ENCODE data around the gene ISOC2.
"Not testable (repeated sequence)": the region's sequence is repeated elsewhere in the genome, so short reads cannot be mapped to it uniquely, and the experiment has no call there.

Gene ISOC2

DNA sequence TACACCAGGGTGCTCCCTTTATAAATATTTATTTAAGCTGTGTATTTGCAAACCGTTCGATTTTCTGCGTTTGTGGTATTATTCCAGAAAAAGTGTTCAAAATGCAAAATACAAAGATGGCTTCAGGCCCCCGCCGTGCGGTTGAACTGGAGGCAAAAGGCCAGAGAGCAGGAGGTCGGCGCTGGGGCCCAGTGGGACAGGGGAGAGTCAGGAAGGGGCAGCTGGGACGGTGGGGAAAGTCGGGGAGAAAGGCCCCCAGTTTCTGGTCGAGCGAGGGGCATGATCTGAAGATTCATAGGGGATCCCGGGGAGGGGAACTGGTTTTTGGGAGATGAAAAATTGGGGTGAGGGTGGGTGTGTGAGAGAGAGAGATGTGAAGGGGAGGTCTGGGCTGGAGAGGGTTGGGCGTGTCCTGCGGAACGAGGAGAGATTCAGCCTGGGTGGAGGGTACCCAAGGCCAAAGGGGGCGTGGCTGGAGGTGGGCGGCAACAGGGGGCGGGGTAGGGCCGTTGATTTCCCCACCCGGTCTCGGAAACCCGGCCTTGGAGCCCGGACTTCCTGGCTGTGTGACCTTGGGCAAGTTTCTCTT, 678 bp downstream of the ISOC2 start:
- DNase-seq (ENCODE audit: low read depth in 2 of 3, low spot score in 2 of 3), result no peak

DNA sequence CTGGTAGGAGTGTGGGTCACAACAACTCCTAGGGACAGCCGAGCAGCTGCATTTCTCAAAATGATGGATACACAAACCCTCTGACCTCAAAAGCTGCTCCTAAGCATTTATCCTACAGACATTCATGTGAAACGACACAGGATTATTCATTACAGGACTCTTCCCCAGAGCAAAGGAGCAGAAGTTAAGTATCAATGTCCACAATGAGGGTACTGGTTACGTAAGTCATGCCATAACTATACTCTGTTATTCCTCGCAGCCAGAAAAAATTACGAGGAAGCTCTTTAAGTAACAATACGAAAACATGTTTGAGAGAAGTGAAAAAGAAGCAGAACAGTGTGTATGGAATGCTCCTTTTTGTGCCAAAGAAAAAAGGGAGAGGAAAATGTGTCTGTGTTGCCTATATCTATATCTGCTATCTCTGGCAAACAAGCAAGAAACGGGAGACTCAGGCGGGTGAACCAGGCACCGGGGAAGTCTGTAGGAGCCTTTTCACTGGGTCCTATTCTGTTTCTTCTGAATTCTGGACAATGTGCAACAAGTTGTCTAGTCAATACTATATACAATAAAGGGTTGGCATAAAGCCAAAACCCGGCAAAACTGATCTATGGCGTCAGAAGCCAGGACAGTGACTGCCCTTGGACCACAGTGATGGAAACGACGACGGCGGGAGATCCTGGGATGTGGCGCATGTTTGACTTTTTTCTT, 1.3 kb downstream of the ISOC2 start:
- DNase-seq (ENCODE audit: low read depth in 2 of 3, low spot score in 2 of 3), result no peak

DNA sequence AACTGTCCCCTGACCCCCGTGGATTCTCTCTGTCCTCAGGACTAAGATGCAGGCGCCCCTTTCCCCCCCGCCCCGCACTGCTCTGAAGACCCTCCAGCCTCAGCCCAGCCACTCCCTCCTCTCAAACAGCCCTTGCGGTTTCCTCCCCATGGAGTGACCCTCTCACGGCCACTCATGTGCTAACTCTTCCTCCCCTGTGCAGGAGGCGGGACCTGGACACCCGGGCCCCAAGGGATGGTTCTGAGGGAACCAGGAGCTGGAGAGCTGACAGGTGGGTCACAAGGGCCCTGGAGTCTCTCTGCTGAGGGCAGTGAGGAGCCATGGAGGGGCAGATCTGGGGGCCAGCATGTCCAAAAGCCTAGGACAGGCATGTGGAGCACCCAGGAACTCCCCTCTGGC, 1.9 kb downstream of the ISOC2 start:
- DNase-seq (ENCODE audit: low read depth in 2 of 3, low spot score in 2 of 3), result no peak

DNA sequence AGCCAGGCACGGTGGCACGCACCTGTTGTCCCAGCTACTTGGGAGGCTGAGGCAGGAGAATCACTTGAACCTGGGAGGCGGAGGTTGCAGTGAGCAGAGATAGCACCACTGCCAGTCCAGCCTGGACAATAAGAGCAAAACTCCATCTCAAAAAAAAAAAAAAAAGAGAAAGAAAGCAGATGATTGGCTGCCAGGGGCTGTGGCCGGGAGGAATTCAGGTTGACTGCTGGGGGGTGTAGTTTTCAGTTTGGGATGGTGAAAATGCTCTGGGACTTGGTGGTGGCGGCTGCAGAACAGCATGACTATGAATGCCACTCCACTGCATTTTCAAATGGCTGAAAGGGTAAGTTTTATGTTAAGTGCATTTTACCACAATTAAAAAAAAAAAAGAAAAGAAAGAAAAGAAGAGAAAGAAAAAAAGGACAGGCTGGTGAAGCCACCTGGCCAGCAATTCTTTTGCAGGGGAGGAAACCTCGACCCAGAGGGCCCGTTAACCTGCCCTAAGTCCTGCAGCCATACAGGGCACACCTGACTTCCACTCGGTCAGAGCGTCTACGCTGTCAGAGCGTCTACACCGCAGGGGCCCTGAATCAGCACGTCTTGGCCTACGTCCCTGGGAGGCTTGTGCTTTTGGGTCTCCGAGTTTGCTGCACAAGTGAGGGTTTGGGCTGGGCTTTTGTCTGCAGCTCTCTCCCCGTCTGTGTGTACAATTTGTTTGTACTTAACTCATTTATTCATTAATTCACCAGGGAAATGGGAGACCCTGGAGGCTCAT, 3.6 kb downstream of the ISOC2 start:
- DNase-seq (ENCODE audit: low read depth in 2 of 3, low spot score in 2 of 3), result no peak

DNA sequence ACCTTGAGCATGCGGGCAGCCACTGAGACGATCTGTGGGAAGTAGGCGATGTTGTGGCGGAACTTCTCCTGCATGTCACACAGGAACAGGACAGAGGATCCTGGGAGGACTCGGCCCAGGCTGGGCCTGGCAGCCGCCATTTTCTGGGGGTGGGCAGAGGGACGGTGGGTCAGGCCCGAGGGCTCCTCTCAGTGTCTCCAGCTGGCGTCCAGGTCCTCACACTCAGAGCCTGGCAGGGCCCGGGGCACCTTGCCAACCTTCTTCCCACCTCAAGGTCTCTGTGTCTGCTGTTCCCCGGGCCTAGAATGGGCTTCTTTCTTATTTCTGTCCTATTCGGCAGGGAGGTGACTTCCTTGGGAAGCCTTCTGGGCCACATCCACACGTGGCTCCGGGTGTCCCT, 5.1 kb downstream of the ISOC2 start:
- no peak for DNase-seq (ENCODE audit: low read depth in 2 of 3, low spot score in 2 of 3)

DNA sequence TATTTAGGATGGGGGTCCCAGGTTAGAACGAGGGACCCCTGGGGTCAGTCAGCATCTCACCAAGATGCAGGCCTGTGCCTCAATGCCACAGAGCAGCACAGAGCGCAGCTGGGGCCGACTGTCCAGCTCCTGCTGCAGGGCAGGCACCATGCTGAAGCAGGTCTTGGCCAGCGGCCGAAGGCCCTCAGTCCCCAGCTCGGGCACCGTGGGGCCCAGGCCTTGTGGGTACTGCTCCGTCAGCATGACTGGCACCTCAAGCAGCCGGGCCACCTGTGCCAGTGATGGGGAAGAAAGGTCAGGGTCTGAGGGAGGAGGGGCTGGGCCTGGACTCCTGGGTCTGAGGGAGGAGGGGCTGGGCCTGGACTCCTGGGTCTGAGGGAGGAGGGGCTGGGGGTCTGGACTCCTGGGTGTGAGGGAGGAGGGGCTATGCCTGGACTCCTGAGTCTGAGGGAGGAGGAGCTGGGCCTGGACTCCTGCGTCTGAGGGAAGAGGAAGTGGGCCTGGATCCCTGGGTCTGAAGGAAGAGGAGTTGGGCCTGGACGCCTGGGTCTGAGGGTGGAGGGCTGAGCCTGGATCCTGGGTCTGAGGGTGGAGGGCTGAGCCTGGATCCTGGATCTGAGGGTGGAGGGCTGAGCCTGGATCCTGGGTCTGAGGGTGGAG, 5.7 kb downstream of the ISOC2 start:
- DNase-seq (ENCODE audit: low read depth in 2 of 3, low spot score in 2 of 3), result no peak

DNA sequence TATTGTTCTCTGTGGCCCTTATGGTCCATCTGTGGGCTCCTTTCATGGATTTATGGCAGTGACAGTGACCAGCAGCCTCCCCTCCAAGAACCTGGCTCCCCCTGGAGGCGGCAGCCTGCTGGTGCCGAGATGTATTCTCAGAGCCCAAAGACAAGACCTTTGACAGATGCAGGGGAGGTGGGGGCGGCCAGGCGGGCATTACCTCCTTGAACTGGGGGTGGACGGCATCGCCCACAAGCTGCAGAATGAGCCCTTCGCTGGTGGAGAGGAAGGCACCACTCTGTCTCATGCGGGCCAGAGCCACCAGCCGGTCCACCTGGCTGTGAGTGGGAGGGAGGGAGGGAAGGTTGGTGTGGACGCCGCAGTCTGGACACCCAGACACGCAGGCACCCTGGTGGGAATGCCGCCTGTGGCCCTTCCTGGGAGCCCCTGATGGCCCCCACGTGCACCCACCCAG, 6.6 kb downstream of the ISOC2 start:
- DNase-seq (ENCODE audit: low read depth in 2 of 3, low spot score in 2 of 3), result no peak

DNA sequence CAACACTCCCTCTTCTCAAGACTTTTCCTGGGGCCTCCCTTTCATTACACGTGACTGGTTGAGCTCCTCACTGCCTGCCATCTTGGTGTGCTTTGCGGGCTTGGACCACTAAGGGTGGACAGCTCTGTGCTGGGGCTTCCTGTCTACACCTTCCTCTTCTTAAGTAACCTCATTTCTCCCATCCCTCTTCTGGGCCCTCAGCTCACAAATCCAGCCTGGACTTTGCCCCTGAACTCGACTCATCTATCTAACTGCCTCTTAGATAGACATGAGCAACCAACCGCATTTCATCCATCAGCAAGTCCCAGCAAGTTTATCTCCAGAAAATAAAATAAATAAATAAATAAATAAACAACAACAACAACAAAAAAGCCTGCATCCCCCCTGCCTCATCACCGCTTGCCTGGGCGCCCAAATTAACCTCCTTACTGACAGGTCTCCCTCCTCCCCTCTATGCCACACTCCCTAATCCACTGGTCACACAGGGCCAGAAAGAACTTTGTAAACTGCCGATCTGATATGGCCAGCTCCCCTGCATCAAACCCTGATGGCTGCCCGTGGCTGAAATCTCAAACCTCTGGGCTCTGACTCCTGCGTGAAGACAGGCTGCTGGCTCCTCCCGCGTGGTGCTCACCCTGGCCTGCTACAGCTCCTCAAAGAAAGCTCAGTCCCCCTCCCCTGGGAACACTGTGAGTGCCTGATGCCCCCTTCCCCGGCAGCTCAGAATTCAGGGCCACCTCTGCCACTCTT, 7.8 kb downstream of the ISOC2 start:
- no peak for DNase-seq (ENCODE audit: low read depth in 2 of 3, low spot score in 2 of 3)

DNA sequence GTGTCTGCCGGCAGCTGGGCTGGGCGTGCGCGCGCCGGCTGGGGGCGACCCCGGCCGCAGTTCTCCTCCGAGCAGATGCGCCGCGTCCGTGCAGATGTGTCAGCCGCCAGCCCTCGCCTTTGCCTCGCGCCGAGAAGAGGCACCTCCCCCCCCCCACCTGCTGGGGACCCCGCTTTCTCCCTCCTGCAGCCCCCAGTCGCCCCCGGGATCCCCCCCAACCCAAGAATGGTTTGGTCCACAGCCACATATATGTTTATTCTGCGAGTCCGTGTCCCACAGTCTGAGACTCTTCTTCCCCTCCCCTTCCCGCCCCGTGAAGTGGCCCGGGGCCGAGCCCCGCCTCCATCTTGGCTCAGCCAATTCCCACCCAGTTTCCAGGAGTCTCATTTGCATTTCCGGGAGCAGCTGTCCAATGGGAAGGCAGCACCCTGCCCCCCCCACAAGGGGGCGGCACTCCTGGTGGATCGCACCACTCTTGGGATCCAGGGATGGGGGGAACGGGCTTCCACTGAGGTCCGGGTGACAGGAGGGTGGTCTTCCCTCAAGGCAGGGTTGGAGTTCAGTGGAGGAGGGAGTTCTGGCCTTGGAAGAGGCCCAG, 8.6 kb downstream of the ISOC2 start:
- DNase-seq (ENCODE audit: low read depth in 2 of 3, low spot score in 2 of 3), result no peak

DNA sequence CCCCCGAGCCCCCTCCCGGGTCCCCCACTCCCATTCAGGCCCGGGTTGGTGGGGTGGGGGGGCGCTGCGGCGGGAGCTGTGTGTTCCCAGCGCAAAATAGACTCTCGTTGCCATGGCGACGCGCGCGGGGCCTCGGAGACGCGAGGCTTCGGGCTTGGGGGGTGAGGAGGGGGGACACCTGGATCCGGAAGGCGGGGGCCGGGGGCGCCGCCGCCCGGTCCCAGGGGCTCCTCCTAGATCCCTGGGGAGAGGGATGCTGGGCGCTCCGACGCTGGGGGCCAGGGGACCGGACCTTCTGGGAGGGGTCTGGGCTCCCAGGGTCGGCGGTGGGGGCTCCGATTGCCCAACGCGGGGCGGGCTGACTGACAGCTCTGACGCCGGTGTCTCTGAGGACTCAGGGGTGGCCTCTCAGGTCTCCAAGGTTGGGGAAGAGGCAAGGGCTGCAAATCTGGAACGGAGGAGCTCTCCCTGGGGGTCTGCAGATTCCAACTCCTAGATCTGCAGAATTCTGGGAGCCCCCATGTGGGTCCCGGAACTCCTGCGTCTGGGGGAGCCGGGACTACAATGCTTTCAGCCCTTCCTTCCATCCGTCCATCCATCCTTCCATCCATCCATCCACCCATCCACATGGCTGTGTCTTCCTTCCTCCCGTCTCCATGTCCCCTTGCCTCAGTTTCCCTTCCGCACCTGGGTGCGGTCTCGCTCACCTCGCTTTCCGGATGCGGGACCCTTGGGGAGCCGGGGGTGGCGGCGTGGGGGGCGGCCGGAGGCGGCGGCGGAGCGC, 9.3 kb downstream of the ISOC2 start:
- no peak for DNase-seq (ENCODE audit: low read depth in 2 of 3, low spot score in 2 of 3)

DNA sequence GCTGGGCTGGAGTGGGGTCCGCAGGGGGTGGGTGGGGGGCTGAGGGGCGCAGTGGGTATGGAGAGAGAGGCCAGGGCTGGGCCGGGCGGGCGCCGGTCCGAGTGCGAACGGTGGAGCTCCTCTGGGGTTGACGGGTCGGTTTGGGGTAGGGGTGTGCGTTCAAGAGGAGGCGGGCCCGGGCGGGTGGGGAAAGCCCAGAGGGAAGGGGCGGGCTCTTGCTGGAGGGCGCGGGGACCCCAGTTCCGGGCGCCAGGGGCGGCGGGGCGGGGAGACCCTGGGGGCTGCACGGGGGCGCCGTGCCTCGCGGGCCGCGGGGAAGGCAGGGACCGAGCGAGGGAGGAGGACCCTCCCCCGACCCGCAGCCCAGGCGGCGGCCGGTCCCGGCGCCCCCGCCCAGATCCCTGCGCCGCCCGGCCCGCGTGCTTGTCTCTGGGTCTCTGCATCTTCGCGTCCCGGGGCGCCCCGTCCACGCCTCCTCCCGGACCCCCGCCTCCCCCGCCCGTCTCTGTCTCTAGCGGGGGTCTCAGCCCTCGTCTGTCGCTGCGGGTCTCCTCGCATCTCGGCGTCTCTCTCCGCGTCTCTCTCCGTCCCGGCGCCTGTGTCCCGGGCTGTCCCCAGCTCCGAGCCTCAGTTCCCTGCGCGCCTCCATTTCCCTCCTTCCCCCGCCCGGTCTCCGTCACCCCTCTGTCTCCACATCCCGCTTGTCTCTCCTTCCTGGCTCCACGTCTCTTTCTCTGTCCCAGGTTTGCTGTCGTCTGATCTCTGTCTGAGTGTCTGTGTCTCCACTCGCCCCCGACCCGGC, 10.1 kb downstream of the ISOC2 start:
- DNase-seq (ENCODE audit: low read depth in 2 of 3, low spot score in 2 of 3), result no peak

DNA sequence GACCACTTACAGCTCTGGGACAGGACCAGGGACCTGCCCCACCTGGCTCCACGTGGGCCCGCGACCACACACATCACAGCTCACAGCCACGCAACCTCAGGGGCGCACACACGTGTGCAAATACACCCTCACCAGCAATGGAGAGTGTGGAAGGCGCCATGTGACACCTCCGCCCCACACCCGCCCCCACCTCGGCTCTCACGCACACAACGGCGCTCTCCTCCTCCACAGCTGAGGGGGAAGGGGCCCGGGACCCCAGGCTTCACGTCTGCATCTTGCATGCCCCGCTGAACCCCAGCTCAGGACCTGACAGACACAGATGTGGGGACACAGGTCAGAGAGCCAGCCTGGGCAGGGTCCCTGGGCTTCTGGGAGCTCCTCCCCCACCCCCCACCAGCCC, 12.0 kb downstream of the ISOC2 start:
- DNase-seq (ENCODE audit: low read depth in 2 of 3, low spot score in 2 of 3), result no peak

DNA sequence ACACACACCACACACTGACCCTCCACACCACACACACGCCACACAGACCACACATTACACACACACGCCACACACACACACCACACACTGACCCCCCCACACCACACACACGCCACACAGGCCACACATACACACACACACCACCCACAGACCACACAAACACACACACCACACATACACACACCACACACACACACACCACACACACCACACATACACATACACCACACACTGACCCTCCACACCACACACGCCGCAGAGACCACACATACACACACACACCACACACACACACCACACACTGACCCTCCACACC, 13.3 kb downstream of the ISOC2 start:
- not testable (repeated sequence) for DNase-seq (ENCODE audit: low read depth in 2 of 3, low spot score in 2 of 3)

DNA sequence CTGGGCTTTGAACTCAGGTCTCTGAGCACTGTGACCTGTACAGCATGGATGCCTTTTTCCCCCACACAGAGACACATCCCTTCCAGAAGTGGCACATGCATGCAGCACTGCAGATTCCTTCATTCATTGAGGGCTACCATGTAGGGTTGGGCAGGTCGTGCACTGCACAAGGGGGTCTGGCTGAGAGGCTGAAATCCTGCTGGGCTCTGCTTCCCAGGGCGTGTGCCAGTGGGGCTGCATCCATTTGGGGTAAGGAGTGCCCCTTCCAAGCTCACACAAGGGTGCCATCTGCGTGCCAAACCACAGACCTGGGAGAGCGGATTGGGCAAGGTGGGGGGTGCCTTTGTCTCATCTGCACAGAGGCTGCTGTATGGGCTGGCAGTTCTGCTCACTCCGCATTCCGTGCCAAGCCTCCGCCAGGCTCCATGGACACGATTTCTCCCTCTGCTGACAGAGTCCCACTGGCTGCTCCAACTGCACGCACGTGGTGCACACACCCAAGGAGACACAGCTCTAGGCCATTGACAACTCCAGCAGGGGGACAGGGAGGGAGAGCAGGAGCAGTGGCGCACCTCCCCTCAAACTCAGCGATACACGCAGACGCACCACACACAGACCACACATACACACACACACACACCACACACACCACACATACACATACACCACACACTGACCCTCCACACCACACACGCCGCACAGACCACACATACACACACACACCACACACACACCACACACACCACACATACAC, 13.8 kb downstream of the ISOC2 start:
- no peak for DNase-seq (ENCODE audit: low read depth in 2 of 3, low spot score in 2 of 3)

DNA sequence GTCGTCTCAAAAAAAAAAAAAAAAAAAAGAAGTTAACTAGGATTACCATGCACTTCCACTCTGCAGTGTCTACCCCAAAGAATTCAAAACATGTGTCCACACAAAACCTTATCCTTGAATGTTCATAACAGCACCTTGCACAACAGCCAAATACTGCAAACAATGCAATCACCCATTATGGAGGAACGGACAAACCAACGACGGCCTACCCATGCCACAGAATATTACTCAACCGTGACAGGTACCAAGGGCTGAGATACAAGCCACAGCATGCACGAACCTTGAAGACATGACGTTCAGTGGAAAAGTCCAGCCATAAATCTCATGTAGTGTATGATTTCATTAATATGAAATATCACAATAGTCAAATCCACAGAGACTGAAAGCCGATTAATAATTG, 15.4 kb downstream of the ISOC2 start:
- no peak for DNase-seq (ENCODE audit: low read depth in 2 of 3, low spot score in 2 of 3)

DNA sequence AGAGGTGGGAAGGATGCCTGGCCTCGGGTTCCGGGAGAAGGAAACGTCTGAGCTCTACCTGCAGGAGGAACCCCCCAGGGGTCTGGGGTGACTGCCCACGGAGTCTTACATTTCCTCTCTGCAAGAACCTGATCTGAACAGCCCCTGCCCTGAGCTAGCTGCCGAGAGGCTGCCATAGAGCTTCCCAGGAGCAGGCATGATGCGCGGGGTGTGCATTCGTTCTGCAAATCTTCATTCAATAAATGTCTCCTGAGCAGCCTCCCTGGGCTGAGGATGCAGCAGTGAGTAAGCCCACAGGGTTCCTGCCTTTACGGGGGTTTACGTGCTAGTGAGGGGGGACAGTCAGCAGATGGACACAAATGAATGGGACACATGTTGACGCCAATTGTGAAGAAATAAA, 16.8 kb downstream of the ISOC2 start:
- no peak for DNase-seq (ENCODE audit: low read depth in 2 of 3, low spot score in 2 of 3)

DNA sequence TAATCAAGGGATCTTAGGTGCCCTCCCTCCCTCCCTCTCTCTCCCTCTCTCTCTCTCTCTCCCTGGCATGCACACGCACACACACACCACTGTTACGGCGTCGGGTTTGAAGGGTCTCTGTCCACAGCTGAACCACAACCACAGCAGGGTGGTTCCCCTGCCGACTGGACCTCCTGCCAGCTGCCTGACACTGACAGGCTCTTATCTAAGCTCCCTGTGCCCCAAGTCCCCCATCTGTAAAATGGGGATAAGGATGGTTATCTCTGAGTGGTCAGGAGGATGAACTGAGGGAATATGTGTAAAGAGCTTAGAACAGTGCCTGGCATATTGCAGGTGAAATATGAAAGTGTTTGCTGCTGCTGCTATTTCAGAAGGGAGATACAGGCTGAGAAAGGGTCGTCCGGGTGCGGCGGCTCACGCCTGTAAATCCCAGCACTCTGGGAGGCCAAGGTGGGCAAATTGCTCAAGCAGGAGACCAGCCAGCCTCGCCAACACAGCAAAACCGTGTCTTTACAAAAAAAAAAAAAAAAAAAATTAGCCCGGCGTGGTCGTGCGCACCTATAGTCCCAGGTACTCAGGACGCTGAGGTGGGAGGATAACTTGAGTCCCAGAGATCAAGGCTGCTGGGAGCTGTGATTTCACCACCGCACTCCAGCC, 17.5 kb downstream of the ISOC2 start:
- DNase-seq (ENCODE audit: low read depth in 2 of 3, low spot score in 2 of 3), result no peak

All from activated CD8-positive, alpha-beta memory T cell treated with anti-CD3 and anti-CD28 coated beads for 48 hours (primary cell).